NK-92 (cell line): ENCODE data around the gene CFAP74.

Experiments used
- DNase-seq: peaks from one replicate; lab custom pipeline; 2025; ENCODE audit not compliant: unreplicated experiment; lab: John Stamatoyannopoulos, UW

CFAP74 gene

GRCh38 chr1:2021550-2021949 is 18.0 kb upstream of the CFAP74 start:
- no peak for DNase-seq

DNA sequence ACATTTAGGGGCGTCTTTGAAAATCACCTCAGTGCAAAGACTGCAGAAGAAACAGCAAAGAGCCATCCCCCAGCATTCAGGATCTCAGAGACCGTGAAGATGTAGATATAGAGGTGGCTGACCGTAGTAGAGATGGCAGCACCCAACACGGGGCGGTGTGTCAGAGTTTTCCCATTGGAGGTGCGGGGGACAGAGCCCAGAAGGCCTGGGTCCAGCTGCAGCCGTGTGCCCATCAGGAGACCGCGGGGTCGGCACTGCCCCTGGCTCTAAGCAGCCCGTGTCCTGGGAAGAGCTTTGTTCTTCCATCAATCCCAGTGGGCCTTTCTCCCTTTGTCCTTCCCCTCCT is 16.7 kb upstream of the CFAP74 start:
- DNase-seq: no peak

DNA sequence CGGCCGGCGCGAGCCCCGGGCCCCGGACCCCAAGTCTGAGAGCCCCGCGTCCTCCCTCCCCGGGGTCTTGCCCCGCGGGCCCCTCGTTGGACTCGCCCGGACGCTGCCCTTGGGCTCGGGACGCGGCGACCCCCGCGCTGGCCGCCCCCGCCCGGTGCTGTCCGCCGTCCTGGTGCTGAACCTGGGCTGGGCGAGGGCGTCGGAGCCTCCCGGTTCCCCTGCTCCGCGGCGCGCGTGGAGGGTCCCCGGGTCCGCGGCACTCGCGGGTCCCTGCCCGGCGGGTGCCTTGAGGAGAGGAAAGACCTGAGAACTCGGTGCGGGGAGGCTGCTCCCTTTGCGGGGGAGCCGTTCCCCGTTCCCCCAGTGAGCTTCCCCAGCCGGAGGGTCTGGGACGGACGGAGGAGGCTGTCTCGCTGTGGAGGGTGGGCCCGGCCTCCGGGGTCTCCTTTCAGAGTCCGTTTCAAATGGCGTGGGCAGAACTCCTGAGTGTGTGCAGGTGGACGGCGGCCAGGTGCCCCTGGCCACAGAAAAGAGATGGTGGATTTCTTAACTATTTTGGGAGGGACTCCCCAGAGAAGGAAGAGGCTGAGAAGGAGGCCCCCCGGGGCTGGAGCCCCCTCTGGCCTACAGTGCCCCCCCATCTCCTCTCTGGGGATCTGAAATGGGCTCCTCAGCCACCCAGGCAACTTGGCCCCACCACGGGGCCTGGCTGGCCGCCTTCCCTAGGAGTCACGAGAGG is 16.2 kb upstream of the CFAP74 start:
- no peak for DNase-seq

DNA sequence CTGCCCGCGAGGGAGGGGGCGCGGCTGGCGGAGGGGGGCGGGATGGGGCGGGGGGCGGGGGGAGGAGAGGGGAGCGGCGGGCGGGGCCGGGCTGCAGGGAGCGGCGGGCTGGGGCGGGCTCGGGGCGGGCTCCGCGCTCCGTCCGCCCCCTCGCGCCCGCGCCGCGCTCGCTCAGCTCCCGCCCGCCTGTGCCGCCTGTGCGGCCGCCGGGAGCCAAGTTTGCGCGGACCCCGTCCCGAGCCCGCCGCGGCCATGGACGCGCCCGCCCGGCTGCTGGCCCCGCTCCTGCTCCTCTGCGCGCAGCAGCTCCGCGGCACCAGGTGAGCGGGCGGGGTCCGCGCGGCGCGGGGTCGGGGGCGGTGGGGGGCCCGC is 15.6 kb upstream of the CFAP74 start, which contains the start of gene GABRD:
Gene GABRD (plus strand): TSS at position 174 of the 372 bp plus-strand sequence. CDS start 79 bp downstream, at position 253.
- no peak for DNase-seq

GRCh38 chr1:2018217-2019171 is 14.9 kb upstream of the CFAP74 start:
- no peak for DNase-seq

GRCh38 chr1:2016123-2016522 is 12.5 kb upstream of the CFAP74 start:
- DNase-seq: no peak

DNA sequence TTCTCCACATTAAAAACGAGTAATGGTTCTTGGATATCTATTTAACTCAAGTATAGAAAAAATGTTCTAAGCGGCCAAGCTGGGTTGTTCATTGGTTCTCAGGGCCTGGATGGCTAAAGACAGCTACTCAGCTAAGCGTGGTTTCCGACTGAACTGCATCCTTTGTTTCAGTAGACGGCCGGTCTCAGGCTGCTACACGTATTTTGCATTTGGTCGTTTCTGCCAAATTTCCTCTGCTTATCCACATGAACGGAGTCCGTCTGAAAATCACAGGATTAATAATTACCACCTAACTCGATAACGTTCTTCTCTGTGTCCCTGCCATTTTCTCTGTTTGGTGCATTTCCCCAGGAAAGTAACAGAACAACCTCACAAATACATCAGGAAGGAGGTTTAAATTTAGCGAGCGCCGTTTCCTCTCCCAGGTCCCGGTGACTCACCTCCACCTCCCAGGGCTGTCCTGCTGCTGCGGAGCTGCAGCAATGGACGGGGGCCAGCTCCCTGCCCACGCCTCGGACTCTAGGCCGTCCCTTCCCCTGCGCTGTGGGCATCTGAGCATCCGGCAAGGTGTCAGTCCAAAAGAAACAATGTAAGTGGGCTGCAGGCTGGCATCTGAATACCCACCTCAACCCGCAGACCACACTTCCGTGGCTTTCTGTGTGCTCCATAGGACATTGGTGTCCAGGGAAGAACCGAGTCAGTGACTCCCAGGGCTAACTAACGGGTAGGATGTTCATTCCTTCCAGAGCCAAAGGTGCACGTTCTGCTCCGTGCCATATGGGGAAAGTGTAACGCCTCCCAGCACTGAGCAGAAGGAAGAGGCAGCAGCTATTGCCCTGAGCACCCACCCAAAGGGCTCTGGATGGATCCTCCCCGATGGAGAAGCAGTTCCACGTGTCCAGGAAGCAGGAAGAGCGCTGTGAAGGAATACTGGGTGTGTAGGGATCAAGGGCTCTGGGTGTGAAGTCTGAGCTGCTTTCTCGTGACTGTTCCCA is 11.5 kb upstream of the CFAP74 start:
- DNase-seq: no peak

- DNase-seq: no peak
Measured at GRCh38 chr1:2014181-2014580, 10.6 kb upstream of the CFAP74 start.

DNA sequence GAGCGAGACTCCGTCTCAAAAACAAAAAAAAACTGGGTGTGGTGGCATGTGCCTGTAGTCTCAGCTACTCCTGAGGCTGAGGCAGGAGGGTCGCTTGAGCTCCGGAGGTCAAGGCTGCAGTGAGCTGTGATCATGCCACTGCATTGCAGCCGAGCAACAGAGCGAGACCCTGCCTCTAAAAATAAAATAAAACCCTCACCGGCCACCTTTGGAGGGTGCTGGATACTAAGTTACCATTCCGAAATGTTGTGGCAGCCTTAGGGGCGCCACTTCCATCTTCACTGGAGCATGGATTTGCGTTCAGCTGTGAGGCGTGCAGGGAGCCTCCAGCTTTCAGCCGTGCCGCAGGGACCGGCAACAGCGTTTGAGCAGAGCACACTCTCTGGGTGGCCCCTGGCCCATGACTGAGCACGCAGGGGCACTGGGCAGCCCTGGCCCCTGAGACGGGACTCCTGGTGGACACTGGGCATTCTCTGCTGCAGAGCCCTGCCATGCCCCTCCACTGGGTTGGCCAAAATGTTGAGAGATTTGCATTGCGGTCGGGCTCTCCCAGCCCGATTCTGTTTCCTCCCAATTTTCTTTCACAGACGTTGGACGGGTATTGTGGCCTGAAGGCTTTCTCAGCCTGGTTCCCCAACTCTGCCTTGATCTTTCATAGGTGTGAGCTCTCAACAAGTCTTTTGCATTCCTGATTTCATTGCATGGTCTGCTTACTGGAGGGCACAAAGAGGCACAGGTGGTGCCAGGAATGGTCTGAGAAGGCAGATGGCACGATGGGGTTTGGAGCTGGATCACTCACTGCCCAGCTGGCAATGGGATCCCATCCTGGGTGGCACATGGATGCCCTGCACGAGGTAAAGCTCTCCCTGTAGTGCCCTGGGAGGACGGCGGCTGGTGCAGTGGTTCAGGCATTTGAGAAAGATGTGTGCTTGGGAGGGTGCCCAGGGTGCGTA is 5.8 kb upstream of the CFAP74 start:
- no peak for DNase-seq

- DNase-seq: no peak
Measured at GRCh38 chr1:2004856-2005255, 1.3 kb upstream of the CFAP74 start.

DNA sequence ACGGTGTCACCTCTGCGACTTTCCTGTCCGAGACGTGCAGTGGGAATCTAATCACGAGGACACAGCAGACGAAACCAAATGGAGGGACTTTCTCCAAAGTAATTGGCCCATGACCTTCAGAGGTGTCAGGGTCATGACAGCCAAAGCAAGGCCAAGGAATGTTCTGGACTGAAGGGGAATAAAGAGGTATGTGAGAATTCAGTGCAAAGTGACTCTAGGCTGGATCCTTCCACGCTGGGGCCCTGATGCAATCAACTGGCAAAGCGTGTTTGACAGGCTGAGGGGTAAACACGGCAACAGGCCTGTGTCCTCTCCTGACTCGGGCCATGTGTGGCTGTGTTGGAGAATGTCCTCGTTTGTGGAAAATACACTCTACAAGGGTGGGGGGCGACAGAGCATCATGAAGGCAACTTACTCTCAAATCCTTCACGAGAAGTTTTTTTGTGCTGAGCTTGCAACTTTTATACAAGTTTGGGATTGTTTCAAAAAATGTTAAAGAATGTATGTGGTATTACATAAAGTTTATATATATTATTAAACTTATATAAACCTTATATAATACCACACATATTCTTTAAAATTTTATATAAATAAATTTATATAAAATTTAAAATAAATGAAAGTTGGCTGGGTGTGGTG is 1.7 kb downstream of the CFAP74 start:
- no peak for DNase-seq

DNA sequence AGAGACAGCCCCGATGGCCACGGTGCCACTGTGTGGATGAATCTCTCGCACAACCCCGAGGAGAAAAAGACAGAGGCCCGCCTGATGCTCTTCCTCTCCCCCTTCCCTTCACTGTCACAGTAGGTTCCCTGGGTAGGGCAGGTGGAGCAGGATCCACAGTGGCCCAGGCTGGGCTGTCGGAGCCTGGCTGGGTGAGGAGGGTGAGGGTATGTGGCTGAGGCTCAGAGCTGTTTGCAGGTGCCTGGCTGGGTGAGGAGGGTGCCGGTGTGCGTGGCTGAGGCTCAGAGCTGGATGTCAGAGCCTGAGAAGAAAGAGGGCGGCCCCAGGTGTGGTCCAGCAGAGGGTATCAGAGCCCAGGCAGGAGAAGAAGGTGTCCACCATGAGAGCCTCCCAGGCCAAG is 2.7 kb downstream of the CFAP74 start:
- no peak for DNase-seq

DNA sequence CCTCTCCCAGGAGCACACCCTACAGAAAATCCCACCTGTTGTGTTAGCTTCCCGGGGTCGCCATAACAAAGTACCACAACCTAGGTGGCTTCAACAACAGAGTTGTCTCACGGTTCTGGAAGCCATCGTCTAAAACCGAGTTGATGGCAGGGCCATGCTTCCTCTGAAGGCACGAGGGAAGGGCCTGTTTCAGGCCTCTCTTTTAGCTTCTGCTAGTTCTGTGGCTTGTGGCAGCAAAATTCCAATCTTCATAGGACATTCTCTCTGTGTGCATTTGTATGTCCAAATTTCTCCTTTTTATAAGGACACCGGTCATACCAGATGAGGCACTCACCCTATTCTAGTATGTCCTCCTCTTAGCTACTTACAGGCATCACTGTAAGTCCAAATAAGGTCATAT is 3.2 kb downstream of the CFAP74 start:
- DNase-seq: no peak

DNA sequence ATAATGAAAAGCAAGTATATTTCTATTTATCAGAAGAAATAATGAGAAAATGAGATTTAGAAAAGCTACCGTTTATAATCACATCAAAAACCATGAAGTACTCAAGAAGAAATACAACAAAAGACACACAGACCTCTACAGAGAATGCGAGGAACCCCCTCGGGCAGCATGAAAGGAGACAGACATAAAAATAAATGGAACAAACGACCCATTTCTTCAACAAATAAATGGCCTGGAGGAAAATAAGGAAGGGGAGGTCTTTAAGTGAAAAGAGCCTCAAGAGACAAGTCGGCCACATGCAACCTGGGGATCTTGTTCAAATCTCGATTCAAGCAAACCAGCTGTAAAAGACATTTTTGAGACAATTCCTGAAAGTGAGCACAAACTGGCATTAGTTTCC is 6.0 kb downstream of the CFAP74 start:
- DNase-seq: no peak

GRCh38 chr1:1996207-1996651 is 7.4 kb downstream of the CFAP74 start:
- DNase-seq: no peak

DNA sequence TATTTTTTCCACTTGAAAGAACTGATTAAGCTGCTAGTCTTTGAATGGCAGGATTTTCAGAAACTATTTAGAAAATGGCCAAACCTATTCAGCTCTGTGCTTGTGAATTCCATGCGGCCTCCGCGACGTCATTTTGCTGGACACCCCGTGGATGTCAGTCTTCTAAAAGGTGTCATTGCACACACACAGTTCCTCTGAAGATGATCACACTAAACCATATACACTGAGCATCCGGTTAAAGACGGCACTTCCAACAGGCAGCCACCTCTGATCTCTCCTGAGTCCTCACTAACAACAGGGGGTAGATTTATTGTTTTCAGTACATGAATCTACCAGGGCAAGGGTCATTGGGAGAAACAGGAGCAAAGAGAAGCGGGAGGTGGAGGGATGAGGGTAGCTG is 9.1 kb downstream of the CFAP74 start:
- no peak for DNase-seq

DNA sequence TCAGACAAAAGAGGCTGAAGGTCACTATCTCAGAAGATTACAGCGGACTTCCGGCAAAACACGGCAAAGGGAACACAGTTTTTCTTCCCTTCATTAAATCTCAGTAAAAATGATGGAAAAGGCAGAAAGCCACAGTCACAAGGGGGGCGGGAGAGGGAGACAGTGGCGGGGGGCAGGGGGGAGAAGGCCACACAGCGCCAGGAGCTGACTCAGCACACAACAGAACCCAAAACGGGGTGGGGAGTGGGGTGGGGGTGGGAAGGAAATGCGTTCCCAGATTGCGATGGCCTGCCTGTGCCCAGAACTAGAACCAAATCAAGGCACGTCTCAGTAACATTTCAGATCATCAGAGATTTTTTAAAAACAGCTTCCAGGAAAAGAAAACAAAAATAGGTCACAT is 13.4 kb downstream of the CFAP74 start:
- DNase-seq: no peak

GRCh38 chr1:1989789-1990188 is 13.8 kb downstream of the CFAP74 start:
- DNase-seq: no peak

DNA sequence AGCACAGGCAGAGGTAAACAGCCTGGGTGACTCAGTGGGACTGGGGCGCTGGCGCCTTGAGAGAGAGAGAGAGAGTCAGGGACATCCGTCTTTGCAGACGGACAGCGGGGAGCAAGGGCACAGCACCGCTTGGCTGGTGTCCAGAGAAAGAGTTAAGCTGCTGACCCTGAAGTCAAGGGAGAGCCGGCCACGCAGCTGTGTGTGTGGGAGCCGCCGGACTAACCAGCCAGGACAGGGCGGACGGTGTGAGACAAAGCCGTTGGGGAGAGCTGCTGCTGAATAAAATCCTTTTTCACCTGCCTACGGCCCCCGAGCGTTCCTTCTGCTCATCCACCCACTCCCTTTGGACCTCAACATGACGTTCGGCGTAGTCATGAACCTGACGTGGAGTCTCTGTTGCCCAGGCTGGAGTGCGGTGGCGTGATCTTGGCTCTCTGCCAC is 14.5 kb downstream of the CFAP74 start:
- no peak for DNase-seq
